Activated T-cell treated with anti-CD3 and anti-CD28 coated beads for 24 hours (primary cell): ENCODE data around the gene LRP1B.

ENCODE experiments used
- DNase-seq: peaks from one replicate; pipeline ENCODE4 v3.0.0-alpha.2; 2020; ENCODE audit warnings: low read depth

LRP1B gene

DNA sequence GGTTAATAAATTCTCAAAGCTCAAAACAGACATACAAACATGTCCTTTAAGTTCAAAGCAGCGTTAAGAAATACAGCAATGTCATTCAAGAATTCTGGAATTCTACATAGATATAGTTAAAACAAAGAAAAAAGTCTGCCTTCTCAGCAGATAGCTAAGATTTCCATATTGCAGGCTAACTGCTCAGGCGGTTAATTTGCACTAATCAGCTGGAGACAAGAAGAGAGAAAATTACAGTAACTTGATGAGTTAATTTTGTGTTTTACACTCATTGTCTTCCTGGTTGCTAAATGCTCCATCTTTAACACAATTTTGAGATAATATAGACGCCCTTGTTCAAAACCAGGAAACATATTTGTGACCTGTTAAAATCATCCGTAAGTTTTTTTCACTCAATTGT is 1012.0 kb downstream of the LRP1B start:
- no peak for DNase-seq

- DNase-seq = no peak
Measured at GRCh38 chr2:141113301-141113700, 1017.5 kb downstream of the LRP1B start.

GRCh38 chr2:141109633-141110032 is 1021.2 kb downstream of the LRP1B start:
- DNase-seq = no peak

- no peak for DNase-seq
Measured at GRCh38 chr2:141105763-141106162, 1025.1 kb downstream of the LRP1B start.

DNA sequence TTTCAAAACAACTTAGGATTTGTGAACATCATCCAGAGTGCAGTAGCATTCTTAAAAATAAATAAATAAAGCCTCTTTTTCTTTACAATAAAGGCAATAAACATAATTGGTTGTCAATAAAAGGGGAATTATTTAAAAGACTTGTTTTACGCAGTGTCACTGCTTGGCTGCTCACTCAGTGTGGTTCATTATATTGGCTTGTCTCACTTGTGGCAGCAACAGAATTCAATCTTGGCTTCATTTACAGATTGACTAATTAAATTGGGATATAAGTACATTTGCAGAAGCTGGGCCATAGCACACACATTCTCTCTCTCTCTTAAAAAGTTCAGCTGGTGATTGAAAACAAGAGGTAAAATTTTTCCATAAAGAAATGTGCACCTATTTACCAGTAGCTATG is 1027.6 kb downstream of the LRP1B start:
- DNase-seq = no peak

DNA sequence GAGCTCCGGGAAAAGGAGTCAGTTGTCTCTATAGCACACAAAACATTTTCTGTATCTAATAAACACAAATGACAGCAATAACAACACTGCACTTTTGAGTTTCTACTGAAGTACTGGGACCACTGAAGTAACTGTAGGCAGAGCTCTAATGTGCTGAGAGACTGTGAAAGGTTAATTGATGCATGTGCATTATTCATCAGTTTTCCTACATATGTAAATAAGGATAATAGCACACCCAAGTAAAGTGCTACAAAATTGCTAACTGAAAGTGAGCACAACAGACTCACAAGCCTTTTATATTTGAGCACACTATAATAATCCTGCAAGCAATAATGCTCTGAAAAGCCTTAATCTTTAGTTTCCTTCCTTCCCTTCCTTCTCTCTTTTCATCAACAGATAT is 1051.6 kb downstream of the LRP1B start:
- DNase-seq = no peak

DNA sequence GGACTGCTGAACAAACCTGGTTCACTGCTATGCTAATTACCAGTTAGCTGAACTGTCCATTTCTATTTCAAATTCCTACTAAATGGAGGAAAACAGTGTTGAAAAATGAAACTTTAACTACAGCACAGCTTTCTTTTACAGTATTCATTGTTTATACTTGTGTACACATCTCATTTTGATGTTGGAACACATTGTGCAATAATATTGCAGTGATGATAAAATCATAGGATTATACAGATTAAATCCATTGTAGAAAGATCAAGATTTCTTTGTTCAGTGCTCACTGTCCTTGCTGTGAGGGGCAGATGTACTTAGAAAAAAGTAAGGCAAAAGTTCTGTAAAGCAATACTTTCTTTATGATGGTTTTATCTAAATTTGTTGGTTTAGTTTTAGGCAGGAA is 1055.1 kb downstream of the LRP1B start:
- no peak for DNase-seq

DNA sequence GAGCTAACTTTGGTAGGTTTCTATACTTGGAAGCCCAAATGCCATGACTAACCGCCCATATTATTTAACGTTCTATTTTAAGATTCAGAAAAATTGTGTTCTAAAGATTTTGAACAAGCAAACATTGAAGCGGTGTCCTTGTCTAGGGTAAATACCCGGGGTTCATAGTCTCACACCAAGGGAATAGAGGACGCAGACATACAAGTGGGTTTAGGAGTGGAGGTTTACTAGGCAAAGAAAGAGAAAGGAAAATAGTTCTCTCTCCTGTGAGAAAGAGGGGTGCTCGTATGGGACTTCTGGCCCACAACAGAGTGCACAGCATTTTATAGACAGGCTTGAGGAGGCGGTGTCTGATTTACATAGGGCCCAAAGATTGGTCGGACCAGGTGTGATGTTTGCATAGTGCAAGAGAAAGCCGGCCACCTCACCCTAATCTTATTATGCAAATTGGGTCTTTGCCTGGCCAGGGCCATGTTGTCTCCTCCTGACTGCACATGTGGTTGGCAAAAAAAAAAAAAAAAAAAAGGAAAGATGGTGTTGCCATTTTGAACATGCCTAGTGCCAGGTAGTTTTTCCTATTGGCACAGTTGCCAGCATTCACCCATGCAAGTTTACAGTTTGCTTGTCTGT is 1062.6 kb downstream of the LRP1B start:
- DNase-seq = no peak

- DNase-seq = no peak
Measured at GRCh38 chr2:141065042-141065441, 1065.8 kb downstream of the LRP1B start.

DNA sequence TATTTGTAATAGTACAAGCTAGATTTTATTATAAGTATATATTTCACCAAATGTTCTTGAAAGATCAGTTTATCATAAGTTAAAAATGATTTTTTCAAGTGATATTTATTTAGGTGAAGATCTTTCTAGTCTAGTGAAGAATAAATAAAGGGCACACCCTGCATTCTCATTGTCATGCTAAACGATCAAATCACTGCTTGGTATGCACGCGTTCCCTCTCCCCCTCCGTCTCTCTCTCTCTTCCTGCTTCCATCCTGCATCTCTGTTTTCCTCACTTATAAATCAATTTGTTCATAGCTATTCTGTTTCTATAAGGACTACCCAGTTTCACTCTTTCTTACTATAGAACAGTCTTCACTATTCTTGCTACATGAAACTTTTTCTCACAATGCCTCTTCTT is 1067.4 kb downstream of the LRP1B start:
- no peak for DNase-seq

- no peak for DNase-seq
Measured at GRCh38 chr2:141062443-141062842, 1068.4 kb downstream of the LRP1B start.

GRCh38 chr2:141062031-141062430 is 1068.8 kb downstream of the LRP1B start:
- DNase-seq = no peak

DNA sequence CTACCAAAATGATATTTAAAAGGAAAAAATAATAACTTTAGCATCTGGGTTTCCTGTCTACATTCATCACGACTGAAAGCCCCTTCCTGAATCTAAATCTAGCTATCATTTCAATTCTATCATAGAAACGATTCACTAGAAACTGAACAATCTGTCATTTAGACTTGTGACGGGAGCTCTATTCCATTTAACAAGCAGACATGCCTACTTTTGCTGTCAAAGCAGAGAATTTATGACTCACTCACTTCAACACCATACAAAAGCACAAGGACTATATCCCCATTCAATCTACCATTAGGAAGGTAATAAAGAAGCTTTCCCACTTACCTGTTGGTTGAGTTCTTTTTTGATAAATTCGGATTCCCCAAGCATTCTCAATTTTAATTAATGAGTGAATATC is 1072.3 kb downstream of the LRP1B start:
- DNase-seq = no peak

GRCh38 chr2:141055531-141055930 is 1075.3 kb downstream of the LRP1B start:
- no peak for DNase-seq

- no peak for DNase-seq
Measured at GRCh38 chr2:141048951-141049350, 1081.9 kb downstream of the LRP1B start.

- DNase-seq = no peak
Measured at GRCh38 chr2:141041281-141041680, 1089.5 kb downstream of the LRP1B start.

GRCh38 chr2:141038341-141038740 is 1092.5 kb downstream of the LRP1B start:
- no peak for DNase-seq

DNA sequence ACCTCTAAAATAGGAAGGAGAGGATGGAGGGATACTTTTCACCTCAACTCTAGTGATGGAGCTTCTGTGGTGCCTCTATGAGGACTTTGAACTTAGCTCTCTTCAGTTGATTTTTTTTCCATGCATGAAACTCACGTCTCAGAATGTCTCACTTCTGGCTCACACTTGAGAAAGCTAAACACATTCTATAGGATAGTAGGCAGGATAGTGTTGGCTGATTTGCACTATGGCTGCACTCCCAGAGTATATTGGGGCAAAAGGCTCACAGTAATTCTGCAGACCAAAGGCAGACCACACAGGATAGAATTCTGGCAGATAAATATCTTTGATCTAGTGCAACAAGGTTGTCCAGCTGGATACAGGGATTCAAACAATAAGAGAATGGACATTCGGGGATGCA is 1093.5 kb downstream of the LRP1B start:
- no peak for DNase-seq

- no peak for DNase-seq
Measured at GRCh38 chr2:141035846-141036420, 1094.9 kb downstream of the LRP1B start.

DNA sequence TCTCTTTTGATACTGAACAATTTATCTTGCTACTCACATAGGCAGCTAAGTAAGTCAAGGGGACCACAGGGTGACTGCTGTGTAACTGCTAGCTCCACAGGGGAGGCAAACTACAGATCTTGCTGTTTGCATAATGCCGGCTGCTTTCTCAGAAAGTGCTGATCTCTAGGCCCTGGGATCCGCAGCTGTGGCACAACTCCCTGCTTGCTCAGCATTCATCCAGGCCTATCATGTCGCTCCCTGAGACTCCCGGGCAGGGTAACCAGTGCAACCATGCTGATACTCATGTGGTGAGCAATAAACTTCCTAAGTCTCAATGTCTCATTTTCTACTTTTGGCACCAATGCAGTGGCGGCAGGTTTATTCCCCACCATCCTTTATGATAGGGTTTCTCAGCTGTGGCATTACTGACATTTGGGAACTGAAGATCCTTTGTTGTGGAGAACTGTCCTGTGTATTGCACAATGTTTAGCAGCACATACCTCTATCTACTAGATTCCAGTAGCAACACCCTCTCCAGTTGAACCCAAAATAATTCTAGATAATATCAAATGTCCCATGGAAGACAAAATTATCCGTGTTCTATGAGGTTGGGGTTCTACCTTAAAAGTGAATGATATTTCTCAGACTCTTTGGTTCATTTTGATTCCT is 1101.3 kb downstream of the LRP1B start:
- no peak for DNase-seq

GRCh38 chr2:141027221-141027620 is 1103.6 kb downstream of the LRP1B start:
- no peak for DNase-seq

GRCh38 chr2:141021611-141022010 is 1109.2 kb downstream of the LRP1B start:
- DNase-seq = no peak

DNA sequence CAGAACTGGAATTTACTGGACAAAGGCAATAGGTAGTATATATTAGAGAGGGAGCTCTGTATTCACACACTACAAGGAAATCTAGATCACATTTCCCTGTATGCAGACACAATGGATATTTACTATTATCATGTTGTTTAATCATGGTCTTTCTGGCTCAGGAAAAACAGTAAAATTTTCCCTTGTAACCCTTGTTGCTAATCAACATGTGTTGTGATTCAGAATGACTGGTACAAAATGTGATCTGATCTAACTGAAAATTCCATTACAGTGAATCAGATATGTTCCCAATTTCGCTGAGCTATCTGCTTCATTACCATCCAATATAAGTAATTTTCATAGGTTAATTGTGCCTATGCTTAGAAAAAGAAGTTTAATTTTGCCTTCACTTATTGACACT is 1109.7 kb downstream of the LRP1B start:
- DNase-seq = no peak

DNA sequence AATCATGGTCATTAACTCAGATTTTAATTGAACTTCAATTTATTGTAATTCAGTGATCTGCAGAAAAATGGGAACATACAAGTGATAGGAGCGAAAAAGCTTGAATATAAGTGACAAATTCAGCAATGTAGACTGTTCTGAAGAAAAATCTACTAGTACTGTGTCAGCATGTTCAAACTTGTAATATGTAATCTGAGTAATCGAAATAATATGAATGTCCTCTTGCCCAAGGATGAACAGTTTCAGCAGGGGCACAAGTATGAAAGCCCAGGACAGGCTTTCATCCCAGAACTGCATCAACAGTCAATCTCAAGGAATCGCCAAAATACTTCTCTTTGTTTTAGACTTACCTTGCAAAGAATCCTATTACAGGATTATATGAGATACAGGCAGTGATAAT is 1110.5 kb downstream of the LRP1B start:
- DNase-seq = no peak
